Heart left ventricle (tissue), 13 donors: Measurements from ENCODE around the gene PRKN.

ENCODE experiments used
- CTCF ChIP-seq, 12 donors: fragments of 200-600 bp; sonication (generic) in 4 of 12; IDR thresholded peaks; one replicate each; pipeline versions ENCODE4 v1.5.0 to v1.8.0; 2018 to 2022; ENCODE audit warnings: antibody characterized with exemption in 12 of 12, mild to moderate bottlenecking in 5 of 12
- POLR2A ChIP-seq, 2 donors: fragments of 450-650 bp; IDR thresholded peaks; one replicate each; pipeline ENCODE4 v1.6.1; 2017; ENCODE audit warnings: antibody characterized with exemption in 2 of 2, mild to moderate bottlenecking in 2 of 2, moderate library complexity in 2 of 2
- donor health status: ischemic (EF 13 %, LVEDD 7.1; RV severe dilation, severe dysfunction).
- donor health status: DM: no; HTN: yes; CAD: no.
- donor health status: DM: no; HTN: no; CAD: no.
- donor health status: ischemic (EF 25% LVEDD 6.9; RV normal size, moderate dysfunction).
- donor health status: ischemic (EF 25% LVEDD 5.7; RV mildly dilated, moderate dysfunction).
- donor health status: ischemic (EF 35%, LVEDD 5.7; RV mildly dilated, moderate dysfunction).
- donor health status: nonischemic (EF 11% LVEDD 7.7; RV severe dilation, severe dysfunction).
- donor health status: DM: yes; HTN: yes; CAD: no.
- donor health status: PGD.
- donor health status: ischemic (EF 29% LVEDD 5.4; RV normal size, mild dysfunction).
- donor health status: nonischemic (EF 23%, LVEDD 6.1; RV moderate dilation, normal function).

DNA sequence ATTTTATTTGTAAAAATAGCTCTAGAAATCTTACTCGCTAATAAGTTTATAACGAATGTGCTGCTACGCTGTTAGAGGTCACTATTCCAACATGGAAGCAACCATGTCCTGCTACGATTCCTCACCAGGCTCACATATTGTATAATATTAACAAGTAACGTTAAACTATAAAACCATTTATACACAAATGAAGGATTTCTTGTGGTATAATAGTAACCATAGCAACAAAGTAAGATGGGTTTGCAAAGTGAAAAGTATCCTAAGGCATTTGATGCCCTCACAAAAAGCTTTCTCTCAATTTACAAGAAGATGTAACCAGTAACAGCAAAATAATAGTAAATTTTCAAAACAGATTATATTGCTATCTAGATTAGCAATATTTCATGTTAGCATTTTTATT lies 117.2 kb downstream of the PRKN start:
- TF ChIP-seq CTCF (IDR thresholded peaks at IDR 0.05) (no peak), POLR2A (IDR thresholded peaks at IDR 0.05) (no peak)
